Glutamatergic neuron (in vitro differentiated cells): ENCODE data around the gene ANO10. TPM values are rescaled to one million over a fixed set of nuclear protein-coding genes. Genes with fewer than 3 reads are reported as not detected.

ENCODE experiments used
- DNase-seq: peaks from one replicate; pipeline ENCODE4 v3.0.0; 2022
- H3K27ac Mint-ChIP-seq: one replicate; pipeline ENCODE4 v1.8.0; 2020; ENCODE audit warnings: mild to moderate bottlenecking, mixed read lengths, inconsistent platforms; ENCODE audit not compliant: unreplicated experiment
- H3K27me3 Mint-ChIP-seq: one replicate; pipeline ENCODE4 v1.8.0; 2020; ENCODE audit warnings: mild to moderate bottlenecking, moderate library complexity, mixed read lengths, inconsistent platforms; ENCODE audit not compliant: unreplicated experiment
- H3K36me3 Mint-ChIP-seq: one replicate; pipeline ENCODE4 v1.8.0; 2020; ENCODE audit warnings: mild to moderate bottlenecking, mixed read lengths, inconsistent platforms; ENCODE audit not compliant: unreplicated experiment
- H3K4me1 Mint-ChIP-seq: one replicate; pipeline ENCODE4 v1.8.0; 2020; ENCODE audit warnings: mild to moderate bottlenecking, low read depth, mixed read lengths, inconsistent platforms; ENCODE audit not compliant: unreplicated experiment
- H3K4me3 Mint-ChIP-seq: one replicate; pipeline ENCODE4 v1.8.0; 2020; ENCODE audit warnings: mild to moderate bottlenecking, mixed read lengths, inconsistent platforms; ENCODE audit not compliant: unreplicated experiment
- H3K9me3 Mint-ChIP-seq: one replicate; pipeline ENCODE4 v1.8.0; 2020; ENCODE audit warnings: mild to moderate bottlenecking, moderate library complexity, mixed read lengths, inconsistent platforms; ENCODE audit not compliant: unreplicated experiment
- CTCF ChIP-seq: fragments of 200-600 bp; sonication (generic); IDR thresholded peaks from one replicate; pipeline ENCODE4 v1.5.0; 2021; ENCODE audit not compliant: partially characterized antibody, unreplicated experiment
- total RNA-seq: library from RNA; stranded (reverse); fragmentation: NEBNext Ultra II Directional; extraction: Animal tissue kit (Norgen Biotek cat#: 25700); gene quantifications from one replicate; pipeline ENCODE4 v1.2.1, GENCODE V29; 2021; ENCODE audit not compliant: unreplicated experiment

Gene ANO10
- total RNA-seq, 1 donor from 2014 or later, result 44.9 TPM

GRCh38 chr3:43327582-43327979, 294.2 kb downstream of the ANO10 start:
- no peak for DNase-seq
- peaks cover 19% of the 10 kb centered on the region for H3K4me1 Mint-ChIP-seq
- H3K27me3 Mint-ChIP-seq, result peaks cover 3% of the 10 kb centered on the region
- no peak overlapping the region for H3K27ac Mint-ChIP-seq
- no peak for TF ChIP-seq CTCF
- peaks cover under 1% of the 10 kb centered on the region for H3K36me3 Mint-ChIP-seq
- no peaks in the 10 kb centered on the region for H3K9me3 Mint-ChIP-seq
- H3K4me3 Mint-ChIP-seq, result no peak overlapping the region

- no peak for DNase-seq
- Mint-ChIP-seq H3K27me3 (peaks cover 3% of the 10 kb centered on the region), H3K9me3 (no peaks in the 10 kb centered on the region), H3K36me3 (no peaks in the 10 kb centered on the region), H3K27ac (no peak overlapping the region), H3K4me1 (peaks cover 19% of the 10 kb centered on the region), H3K4me3 (no peak overlapping the region)
- no peak for TF ChIP-seq CTCF
Observed at GRCh38 chr3:43326891-43327581, 294.8 kb downstream of the ANO10 start.

GRCh38 chr3:43323541-43323940, 298.3 kb downstream of the ANO10 start:
- H3K4me1 Mint-ChIP-seq, result peaks cover 16% of the 10 kb centered on the region
- no peaks in the 10 kb centered on the region for H3K9me3 Mint-ChIP-seq
- H3K27ac Mint-ChIP-seq, result no peak overlapping the region
- H3K27me3 Mint-ChIP-seq, result peaks cover 3% of the 10 kb centered on the region
- H3K4me3 Mint-ChIP-seq, result no peak overlapping the region
- DNase-seq, result no peak
- no peak for TF ChIP-seq CTCF
- no peaks in the 10 kb centered on the region for H3K36me3 Mint-ChIP-seq

GRCh38 chr3:43320288-43320687, 301.5 kb downstream of the ANO10 start:
- Mint-ChIP-seq H3K27me3 (no peaks in the 10 kb centered on the region), H3K27ac (no peak overlapping the region), H3K9me3 (no peaks in the 10 kb centered on the region), H3K36me3 (no peaks in the 10 kb centered on the region), H3K4me3 (no peak overlapping the region), H3K4me1 (peaks cover 15% of the 10 kb centered on the region)
- no peak for TF ChIP-seq CTCF
- DNase-seq, result no peak

- Mint-ChIP-seq H3K27ac (no peak overlapping the region), H3K4me1 (peaks cover 15% of the 10 kb centered on the region), H3K27me3 (no peaks in the 10 kb centered on the region)
Observed at GRCh38 chr3:43319794-43320193, 302.0 kb downstream of the ANO10 start.

More at GRCh38 chr3:43319794-43320193, 302.0 kb downstream of the ANO10 start:
- DNase-seq, result no peak
- TF ChIP-seq CTCF, result no peak
- no peak overlapping the region for H3K4me3 Mint-ChIP-seq
- H3K9me3 Mint-ChIP-seq, result no peaks in the 10 kb centered on the region
- H3K36me3 Mint-ChIP-seq, result no peaks in the 10 kb centered on the region
